ENCODE measurements around the gene TFAP2A.

Gene TFAP2A

GRCh38 chr6:10399451-10399850 is 15.4 kb downstream of the TFAP2A start:
- no peak for DNase-seq (ENCODE audit: low read depth in 2 of 2)

GRCh38 chr6:10398446-10399218 is 16.2 kb downstream of the TFAP2A start:
- DNase-seq (ENCODE audit: low read depth in 2 of 2): no peak

GRCh38 chr6:10397756-10398445 is 17.0 kb downstream of the TFAP2A start:
- no peak for DNase-seq (ENCODE audit: low read depth in 2 of 2)

- DNase-seq (ENCODE audit: low read depth in 2 of 2): no peak
Measured at GRCh38 chr6:10396785-10397184, 18.1 kb downstream of the TFAP2A start.

GRCh38 chr6:10395704-10396546 is 18.9 kb downstream of the TFAP2A start:
- DNase-seq (ENCODE audit: low read depth in 2 of 2): no peak

- DNase-seq (ENCODE audit: low read depth in 2 of 2): no peak
Measured at GRCh38 chr6:10395171-10395703, 19.6 kb downstream of the TFAP2A start.

- DNase-seq (ENCODE audit: low read depth in 2 of 2): no peak
Measured at GRCh38 chr6:10393544-10394225, 21.2 kb downstream of the TFAP2A start.

- DNase-seq (ENCODE audit: low read depth in 2 of 2): no peak
Measured at GRCh38 chr6:10391799-10392198, 23.1 kb downstream of the TFAP2A start.

- no peak for DNase-seq (ENCODE audit: low read depth in 2 of 2)
Measured at GRCh38 chr6:10391299-10391630, 23.6 kb downstream of the TFAP2A start.

GRCh38 chr6:10390495-10391298 is 24.2 kb downstream of the TFAP2A start:
- no peak for DNase-seq (ENCODE audit: low read depth in 2 of 2)

GRCh38 chr6:10389739-10390494 is 25.0 kb downstream of the TFAP2A start:
- DNase-seq (ENCODE audit: low read depth in 2 of 2): no peak

GRCh38 chr6:10386756-10387654 is 27.9 kb downstream of the TFAP2A start:
- no peak for DNase-seq (ENCODE audit: low read depth in 2 of 2)

GRCh38 chr6:10386220-10386619 is 28.7 kb downstream of the TFAP2A start:
- no peak for DNase-seq (ENCODE audit: low read depth in 2 of 2)

- no peak for DNase-seq (ENCODE audit: low read depth in 2 of 2)
Measured at GRCh38 chr6:10385524-10386132, 29.2 kb downstream of the TFAP2A start.

GRCh38 chr6:10384610-10385523 is 30.0 kb downstream of the TFAP2A start:
- DNase-seq (ENCODE audit: low read depth in 2 of 2): no peak

- DNase-seq (ENCODE audit: low read depth in 2 of 2): no peak
Measured at GRCh38 chr6:10384091-10384609, 30.7 kb downstream of the TFAP2A start.

Measured in stimulated activated CD8-positive, alpha-beta memory T cell treated with anti-CD3 and anti-CD28 coated beads, Interleukin-7, amount 100 ng/mL, for 1 hour (primary cell).